ENCODE results near the gene KRTAP12-3.

GRCh38 chr21:44696572-44696971, 38.8 kb downstream of the KRTAP12-3 start:
- TF ChIP-seq EZH2 (IDR thresholded peaks at IDR 0.05; ENCODE audit: low read depth): no peak
- TF ChIP-seq CTCF (conservative IDR thresholded peaks at IDR 0.05): no peak

All from PC-9 (cell line).